IMR-90 (cell line): ENCODE results near the gene EIF3CL. TPM values are rescaled to one million over a fixed set of nuclear protein-coding genes. Genes with fewer than 3 reads are reported as not detected.
"Not testable (repeated sequence)": the region's sequence is repeated elsewhere in the genome, so short reads cannot be mapped to it uniquely, and the experiment has no call there.

Experiments used
- ATAC-seq: fragments of 200-7000 bp; cut with Tn5 transposase; 2 replicates; pipeline ENCODE4 v1.9.1; 2020; ENCODE audit warnings: low read depth, mild to moderate bottlenecking, moderate library complexity
- BruUV-seq: library from RNA; stranded (reverse); fragments of 400-500 nt; replicated peaks from 2 replicates; lab custom pipeline; 2021; lab: Mats Ljungman, UMichigan
- CTCF ChIA-PET: fragments of 300-600 bp; formaldehyde crosslinking; extraction: SDS; loops from one replicate; lab custom pipeline; 2021; ENCODE audit warnings: antibody characterized with exemption; lab: Yijun Ruan, JAX
- POLR2A ChIA-PET: fragments of 300-600 bp; sonication (Branson Sonifier 250); formaldehyde crosslinking; loops from one replicate; lab custom pipeline; 2022; ENCODE audit warnings: antibody characterized with exemption; ENCODE audit not compliant: unreplicated experiment; lab: Charles Lee
- DNase-seq: peaks from one replicate; pipeline ENCODE4 v3.0.0; 2013
- H2AFZ ChIP-seq: replicated peaks from 2 replicates; pipeline ENCODE3; 2013; ENCODE audit warnings: low read length, mild to moderate bottlenecking; ENCODE audit not compliant: poor library complexity
- H2AK5ac ChIP-seq: 2 replicates; pipeline ENCODE4 v1.6.1; 2013; ENCODE audit warnings: low read depth, low read length, inconsistent platforms
- H2AK9ac ChIP-seq: replicated peaks from 2 replicates; pipeline ENCODE3; 2013; ENCODE audit warnings: mild to moderate bottlenecking, low read depth, low read length, moderate library complexity; ENCODE audit not compliant: poor library complexity
- H2BK120ac ChIP-seq: 2 replicates; pipeline ENCODE4 v1.6.1; 2013; ENCODE audit warnings: low read depth, low read length, inconsistent platforms
- H2BK15ac ChIP-seq: 3 replicates; pipeline ENCODE4 v1.6.1; 2013; ENCODE audit warnings: low read depth, low read length, inconsistent platforms
- H2BK20ac ChIP-seq: 2 replicates; pipeline ENCODE4 v1.6.1; 2013; ENCODE audit warnings: low read depth, mild to moderate bottlenecking, inconsistent platforms, low read length, moderate library complexity
- H2BK5ac ChIP-seq: 2 replicates; pipeline ENCODE4 v1.6.1; 2013; ENCODE audit warnings: mild to moderate bottlenecking, low read depth, low read length, inconsistent platforms; ENCODE audit not compliant: poor library complexity, severe bottlenecking
- H3K14ac ChIP-seq: replicated peaks from 2 replicates; pipeline ENCODE4 v1.6.1; 2013; ENCODE audit warnings: low read depth, low read length, inconsistent platforms
- H3K18ac ChIP-seq: 2 replicates; pipeline ENCODE4 v1.6.1; 2013; ENCODE audit warnings: low read depth, low read length, control low read depth
- H3K23ac ChIP-seq: 2 replicates; pipeline ENCODE4 v1.6.1; 2013; ENCODE audit warnings: low read depth, low read length, inconsistent platforms
- H3K27ac ChIP-seq: 2 replicates; pipeline ENCODE4 v1.5.1; 2013; ENCODE audit warnings: mild to moderate bottlenecking, control low read depth, low read length; ENCODE audit not compliant: insufficient read depth
- H3K27me3 ChIP-seq: 2 replicates; pipeline ENCODE4 v1.6.1; 2013; ENCODE audit warnings: low read length; ENCODE audit not compliant: control insufficient read depth, insufficient read depth
- H3K36me3 ChIP-seq: 2 replicates; pipeline ENCODE4 v1.6.1; 2013; ENCODE audit warnings: low read length, mixed read lengths; ENCODE audit not compliant: control insufficient read depth, insufficient read depth
- H3K4ac ChIP-seq: 2 replicates; pipeline ENCODE4 v1.6.1; 2013; ENCODE audit warnings: low read depth, low read length, inconsistent platforms
- H3K4me1 ChIP-seq: 2 replicates; pipeline ENCODE4 v1.6.1; 2013; ENCODE audit warnings: low read length, mixed read lengths; ENCODE audit not compliant: control insufficient read depth, insufficient read depth
- H3K4me2 ChIP-seq: 2 replicates; pipeline ENCODE4 v1.6.1; 2013; ENCODE audit warnings: low read depth, mild to moderate bottlenecking, control low read depth, low read length, moderate library complexity
- H3K4me3 ChIP-seq: 2 replicates; pipeline ENCODE4 v1.5.1; 2013; ENCODE audit warnings: low read depth, mild to moderate bottlenecking, control low read depth, low read length, moderate library complexity; ENCODE audit not compliant: insufficient read depth
- H3K56ac ChIP-seq: 2 replicates; pipeline ENCODE4 v1.6.1; 2013; ENCODE audit warnings: low read length, inconsistent platforms; ENCODE audit not compliant: insufficient read depth; ENCODE audit errors: extremely low read depth
- H3K79me1 ChIP-seq, 2 experiments: 2 replicates each; pipeline ENCODE4 v1.6.1; 2013; ENCODE audit warnings: low read length in 2 of 2, inconsistent platforms in 1 of 2, low read depth in 1 of 2
- H3K9ac ChIP-seq: 2 replicates; pipeline ENCODE4 v1.6.1; 2013; ENCODE audit warnings: low read depth, low read length, control low read depth
- H3K9me1 ChIP-seq: 2 replicates; pipeline ENCODE4 v1.6.1; 2013; ENCODE audit warnings: low read length, inconsistent platforms; ENCODE audit not compliant: insufficient read depth
- H3K9me3 ChIP-seq: 2 replicates; pipeline ENCODE4 v1.6.1; 2013; ENCODE audit warnings: low read length; ENCODE audit not compliant: control insufficient read depth, insufficient read depth
- H4K20me1 ChIP-seq: 2 replicates; pipeline ENCODE4 v1.6.1; 2013; ENCODE audit warnings: low read length, inconsistent platforms; ENCODE audit not compliant: insufficient read depth
- H4K5ac ChIP-seq: 2 replicates; pipeline ENCODE4 v1.6.1; 2013; ENCODE audit warnings: mild to moderate bottlenecking, low read depth, low read length, control low read depth
- H4K8ac ChIP-seq, 2 experiments: 2 replicates each; pipeline ENCODE4 v1.6.1; 2013; ENCODE audit warnings: low read depth in 2 of 2, low read length in 2 of 2, control low read depth in 1 of 2, inconsistent platforms in 1 of 2
- H4K91ac ChIP-seq: 2 replicates; pipeline ENCODE4 v1.6.1; 2013; ENCODE audit warnings: low read depth, low read length, inconsistent platforms; ENCODE audit not compliant: insufficient read depth
- WGBS, 2 experiments: methylation state at CpG; one replicate each; pipeline versions ENCODE4 v1.1.5 to v1.1.7; 2013; ENCODE audit warnings: missing lambda C conversion rate in 2 of 2; ENCODE audit not compliant: insufficient read length in 1 of 2; ENCODE audit errors: extremely low coverage in 2 of 2; 5-methylcytosine and 5-hydroxymethylcytosine counted together
- dilution Hi-C: fragments of 300-500 bp; cut with HindIII; formaldehyde crosslinking; loops from one replicate; pipeline ENCODE4 v1.14.3; 2018; ENCODE audit warnings: low sequenced_read_pairs; ENCODE audit not compliant: unreplicated experiment
- in situ Hi-C: fragments of 300-500 bp; cut with MboI; formaldehyde crosslinking; loops from 3 replicates; pipeline ENCODE4 v1.14.3; 2019; ENCODE audit warnings: low sequenced_read_pairs, inconsistent platforms, mixed read lengths
- intact Hi-C: fragments of 100-400 bp; cut with micrococcal nuclease; formaldehyde crosslinking; loops from 2 replicates; pipeline ENCODE4 v1.10.0; 2022
- polyA plus RNA-seq, 3 experiments: library from polyadenylated mRNA; depleted of rRNA; stranded (reverse); fragments of >200 nt; gene quantifications; 2 replicates each; pipeline ENCODE4 v1.2.3, GENCODE V29; 2012; ENCODE audit warnings: low replicate concordance in 1 of 3
- total RNA-seq: library from RNA; depleted of rRNA; stranded (reverse); fragments of >200 nt; gene quantifications from 2 replicates; pipeline ENCODE4 v1.2.3, GENCODE V29; 2012

The EIF3CL gene
- total and polyA plus RNA-seq, 2 of the 4 experiments (the other 2 are of a cell fraction): 143 to 180 TPM

DNA sequence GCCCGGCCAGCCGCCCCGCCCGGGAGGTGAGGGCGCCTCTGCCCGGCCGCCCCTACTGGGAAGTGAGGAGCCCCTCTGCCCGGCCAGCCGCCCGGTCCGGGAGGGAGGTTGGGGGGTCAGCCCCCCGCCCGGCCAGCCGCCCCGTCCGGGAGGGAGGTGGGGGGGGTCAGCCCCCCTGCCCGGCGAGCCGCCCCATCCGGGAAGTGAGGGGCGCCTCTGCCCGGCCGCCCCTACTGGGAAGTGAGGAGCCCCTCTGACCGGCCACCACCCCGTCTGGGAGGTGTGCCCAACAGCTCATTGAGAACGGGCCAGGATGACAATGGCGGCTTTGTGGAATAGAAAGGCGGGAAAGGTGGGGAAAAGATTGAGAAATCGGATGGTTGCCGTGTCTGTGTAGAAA is 13.4 kb upstream of the EIF3CL start:
- H4K5ac ChIP-seq, H3K14ac ChIP-seq, H2AK9ac ChIP-seq, H3K9me1 ChIP-seq, H2BK20ac ChIP-seq, H3K27me3 ChIP-seq, H3K79me1 ChIP-seq, BruUV-seq, H3K56ac ChIP-seq, H3K9me3 ChIP-seq, intact Hi-C loops, H3K4me1 ChIP-seq, DNase-seq, H4K91ac ChIP-seq, H2BK120ac ChIP-seq, H3K36me3 ChIP-seq, dilution Hi-C loops, H2BK15ac ChIP-seq, H3K27ac ChIP-seq, in situ Hi-C loops, H3K4me2 ChIP-seq, ATAC-seq, H3K23ac ChIP-seq, H4K20me1 ChIP-seq, H2BK5ac ChIP-seq, H3K9ac ChIP-seq, CTCF ChIA-PET, H3K4me3 ChIP-seq, H2AK5ac ChIP-seq, H3K4ac ChIP-seq, H4K8ac ChIP-seq, H3K18ac ChIP-seq, POLR2A ChIA-PET, H2AFZ ChIP-seq: not testable (repeated sequence)
- WGBS, 2 experiments: no CpG with 5 or more reads among the region's 30 CpGs

DNA sequence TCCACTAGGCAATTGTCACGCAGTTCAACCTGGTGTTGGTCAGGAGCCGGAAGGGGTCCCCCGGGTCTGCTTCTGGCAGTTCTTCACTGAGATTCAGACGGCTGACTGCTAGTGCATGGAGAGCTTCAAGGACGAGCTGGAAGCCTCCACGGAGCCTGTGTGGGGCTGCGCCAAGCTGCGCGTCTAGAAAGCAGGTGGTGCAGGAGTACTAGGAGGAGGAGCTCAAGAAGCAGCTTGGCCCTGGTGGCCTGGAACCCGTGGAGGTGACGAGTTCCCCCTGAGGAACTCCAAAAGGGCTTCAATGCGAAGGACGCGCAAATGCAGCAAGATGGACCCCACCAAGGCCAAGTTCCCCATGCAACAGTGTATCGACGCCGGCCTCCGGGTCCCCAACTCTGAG is 10.9 kb upstream of the EIF3CL start:
- H3K9me1 ChIP-seq, H4K20me1 ChIP-seq, H4K5ac ChIP-seq, H3K14ac ChIP-seq, dilution Hi-C loops, H3K79me1 ChIP-seq, H3K27me3 ChIP-seq, H3K56ac ChIP-seq, H2AK9ac ChIP-seq, H2AK5ac ChIP-seq, H3K27ac ChIP-seq, H3K36me3 ChIP-seq, H3K9me3 ChIP-seq, H3K4me3 ChIP-seq, CTCF ChIA-PET, ATAC-seq, H3K4me1 ChIP-seq, H3K4ac ChIP-seq, intact Hi-C loops, BruUV-seq, in situ Hi-C loops, H2AFZ ChIP-seq, H3K4me2 ChIP-seq, H3K18ac ChIP-seq, H2BK120ac ChIP-seq, H3K23ac ChIP-seq, H2BK15ac ChIP-seq, H4K8ac ChIP-seq, DNase-seq, H3K9ac ChIP-seq, H2BK20ac ChIP-seq, H4K91ac ChIP-seq, POLR2A ChIA-PET, H2BK5ac ChIP-seq: not testable (repeated sequence)
- WGBS, 2 experiments: 100% methylated on average over 3 of the region's 18 CpGs; no CpG with 5 or more reads in 1 of the 2 experiments
